ENCODE data around the gene ST6GALNAC3.

Gene ST6GALNAC3

DNA sequence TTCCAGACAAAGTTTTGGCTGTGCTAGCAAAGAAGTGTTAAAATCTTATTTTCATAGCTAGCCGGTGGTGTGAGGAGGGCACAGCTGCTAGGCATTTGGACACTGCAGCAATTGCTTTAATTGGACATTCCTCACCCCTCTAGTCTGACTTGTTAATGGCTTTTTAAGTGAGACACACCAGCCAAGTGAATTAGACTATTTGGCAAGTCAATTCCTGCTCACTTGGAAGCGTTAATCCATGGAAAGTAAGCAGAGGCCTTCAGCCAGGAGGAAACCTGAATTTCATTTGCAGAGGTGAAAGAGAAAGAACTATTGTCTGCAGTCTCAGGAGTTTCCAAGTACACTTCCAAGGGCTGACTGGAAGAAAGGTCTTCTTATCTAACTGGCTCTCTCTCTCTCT lies 175.7 kb downstream of the ST6GALNAC3 start:
- H4K20me1 ChIP-seq (ENCODE audit: insufficient read depth, low read length, poor library complexity, severe bottlenecking): no peaks in the 10 kb centered on the region
- no peak overlapping the region for H3K9ac ChIP-seq (ENCODE audit: low read depth, low read length, poor library complexity, severe bottlenecking)
- H3K4me1 ChIP-seq (ENCODE audit: insufficient read depth, low read length, poor library complexity, severe bottlenecking): peaks cover 12% of the 10 kb centered on the region
- H3K4me3 ChIP-seq (ENCODE audit: low read length, poor library complexity, severe bottlenecking): no peak overlapping the region
- H3K9me2 ChIP-seq (replicated peaks; ENCODE audit: low read depth, low read length): no peaks in the 10 kb centered on the region
- no peaks in the 10 kb centered on the region for H3F3A ChIP-seq (ENCODE audit: low read depth)
- H3K9me3 ChIP-seq (ENCODE audit: insufficient read depth, low read depth, low read length): no peaks in the 10 kb centered on the region
- H3K36me3 ChIP-seq (ENCODE audit: insufficient read depth, low read length): no peaks in the 10 kb centered on the region
- H3K4me2 ChIP-seq (ENCODE audit: low read depth, low read length, poor library complexity, severe bottlenecking): no peak overlapping the region
- H3K27me3 ChIP-seq (ENCODE audit: insufficient read depth, low read length, poor library complexity, severe bottlenecking): no peaks in the 10 kb centered on the region
- TF ChIP-seq, protein P1, sequence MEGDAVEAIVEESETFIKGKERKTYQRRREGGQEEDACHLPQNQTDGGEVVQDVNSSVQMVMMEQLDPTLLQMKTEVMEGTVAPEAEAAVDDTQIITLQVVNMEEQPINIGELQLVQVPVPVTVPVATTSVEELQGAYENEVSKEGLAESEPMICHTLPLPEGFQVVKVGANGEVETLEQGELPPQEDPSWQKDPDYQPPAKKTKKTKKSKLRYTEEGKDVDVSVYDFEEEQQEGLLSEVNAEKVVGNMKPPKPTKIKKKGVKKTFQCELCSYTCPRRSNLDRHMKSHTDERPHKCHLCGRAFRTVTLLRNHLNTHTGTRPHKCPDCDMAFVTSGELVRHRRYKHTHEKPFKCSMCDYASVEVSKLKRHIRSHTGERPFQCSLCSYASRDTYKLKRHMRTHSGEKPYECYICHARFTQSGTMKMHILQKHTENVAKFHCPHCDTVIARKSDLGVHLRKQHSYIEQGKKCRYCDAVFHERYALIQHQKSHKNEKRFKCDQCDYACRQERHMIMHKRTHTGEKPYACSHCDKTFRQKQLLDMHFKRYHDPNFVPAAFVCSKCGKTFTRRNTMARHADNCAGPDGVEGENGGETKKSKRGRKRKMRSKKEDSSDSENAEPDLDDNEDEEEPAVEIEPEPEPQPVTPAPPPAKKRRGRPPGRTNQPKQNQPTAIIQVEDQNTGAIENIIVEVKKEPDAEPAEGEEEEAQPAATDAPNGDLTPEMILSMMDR (conservative IDR thresholded peaks at IDR 0.05; ENCODE audit: low read length): no peak
- TF ChIP-seq EZH2phosphoT487 (IDR thresholded peaks at IDR 0.05; ENCODE audit: borderline replicate concordance): no peak
- no peaks in the 10 kb centered on the region for H3K79me2 ChIP-seq (ENCODE audit: insufficient read depth, low read length)
- no peak overlapping the region for H2AFZ ChIP-seq (ENCODE audit: low read length)

GRCh38 chr1:76252431-76252830 lies 177.9 kb downstream of the ST6GALNAC3 start:
- Histone ChIP-seq H3F3A (ENCODE audit: low read depth) (no peaks in the 10 kb centered on the region), H3K4me2 (ENCODE audit: low read depth, low read length, poor library complexity, severe bottlenecking) (no peak overlapping the region), H3K9me2 (replicated peaks; ENCODE audit: low read depth, low read length) (no peaks in the 10 kb centered on the region), H2AFZ (ENCODE audit: low read length) (no peak overlapping the region), H3K9ac (ENCODE audit: low read depth, low read length, poor library complexity, severe bottlenecking) (no peak overlapping the region), H3K36me3 (ENCODE audit: insufficient read depth, low read length) (no peaks in the 10 kb centered on the region), H3K27me3 (ENCODE audit: insufficient read depth, low read length, poor library complexity, severe bottlenecking) (no peaks in the 10 kb centered on the region), H4K20me1 (ENCODE audit: insufficient read depth, low read length, poor library complexity, severe bottlenecking) (no peaks in the 10 kb centered on the region), H3K79me2 (ENCODE audit: insufficient read depth, low read length) (no peaks in the 10 kb centered on the region), H3K4me3 (ENCODE audit: low read length, poor library complexity, severe bottlenecking) (no peak overlapping the region), H3K4me1 (ENCODE audit: insufficient read depth, low read length, poor library complexity, severe bottlenecking) (peaks cover 32% of the 10 kb centered on the region), H3K9me3 (ENCODE audit: insufficient read depth, low read depth, low read length) (no peaks in the 10 kb centered on the region)
- TF ChIP-seq EZH2phosphoT487 (IDR thresholded peaks at IDR 0.05; ENCODE audit: borderline replicate concordance): no peak
- TF ChIP-seq, protein P1 (conservative IDR thresholded peaks at IDR 0.05; ENCODE audit: low read length): no peak

GRCh38 chr1:76254104-76255030 lies 179.8 kb downstream of the ST6GALNAC3 start:
- H2AFZ ChIP-seq (ENCODE audit: low read length): no peak overlapping the region
- H3K9me2 ChIP-seq (replicated peaks; ENCODE audit: low read depth, low read length): no peaks in the 10 kb centered on the region
- no peaks in the 10 kb centered on the region for H3K36me3 ChIP-seq (ENCODE audit: insufficient read depth, low read length)
- H3K79me2 ChIP-seq (ENCODE audit: insufficient read depth, low read length): no peaks in the 10 kb centered on the region
- no peak overlapping the region for H3K4me3 ChIP-seq (ENCODE audit: low read length, poor library complexity, severe bottlenecking)
- H4K20me1 ChIP-seq (ENCODE audit: insufficient read depth, low read length, poor library complexity, severe bottlenecking): no peaks in the 10 kb centered on the region
- TF ChIP-seq EZH2phosphoT487 (IDR thresholded peaks at IDR 0.05; ENCODE audit: borderline replicate concordance): no peak
- TF ChIP-seq, protein P1 (conservative IDR thresholded peaks at IDR 0.05; ENCODE audit: low read length): no peak
- H3K27me3 ChIP-seq (ENCODE audit: insufficient read depth, low read length, poor library complexity, severe bottlenecking): no peaks in the 10 kb centered on the region
- no peak overlapping the region for H3K4me2 ChIP-seq (ENCODE audit: low read depth, low read length, poor library complexity, severe bottlenecking)
- H3K9me3 ChIP-seq (ENCODE audit: insufficient read depth, low read depth, low read length): no peaks in the 10 kb centered on the region
- no peaks in the 10 kb centered on the region for H3F3A ChIP-seq (ENCODE audit: low read depth)
- H3K9ac ChIP-seq (ENCODE audit: low read depth, low read length, poor library complexity, severe bottlenecking): no peak overlapping the region
- peaks cover 40% of the 10 kb centered on the region for H3K4me1 ChIP-seq (ENCODE audit: insufficient read depth, low read length, poor library complexity, severe bottlenecking)

Measured in Loucy (cell line).